K562 (cell line): ENCODE measurements around the gene ABCC5. TPM values are rescaled to one million over a fixed set of nuclear protein-coding genes. Genes with fewer than 3 reads are reported as not detected.

ENCODE experiments used
- ATAC-seq: fragments of 200-7000 bp; cut with Tn5 transposase; 3 replicates; pipeline ENCODE4 v1.9.1; 2020; ENCODE audit warnings: moderate library complexity
- BruUV-seq: library from RNA; stranded (reverse); fragments of 400-500 nt; replicated peaks from 2 replicates; lab custom pipeline; 2021; lab: Mats Ljungman, UMichigan
- CTCF ChIA-PET: fragments of 300-600 bp; formaldehyde crosslinking; extraction: SDS; loops from one replicate; lab custom pipeline; 2021; ENCODE audit warnings: low intra/inter-chr PET ratio; lab: Yijun Ruan, JAX
- POLR2A ChIA-PET: fragments of 300-600, 350-650 bp; sonication (Branson Sonifier 250); formaldehyde crosslinking; extraction: SDS; loops from one replicate; lab custom pipeline; 2021; ENCODE audit warnings: antibody characterized with exemption, inconsistent platforms; lab: Yijun Ruan, JAX
- DNase-seq, 4 experiments: peaks; one replicate each; pipeline versions ENCODE4 v3.0.0 to v3.0.0-alpha.2; 2011 to 2018; ENCODE audit warnings: low spot score in 3 of 4, mixed read lengths in 3 of 4; ENCODE audit errors: extremely low read depth in 1 of 4
- FAIRE-seq: peaks from 2 replicates; lab custom pipeline; 2011; peaks lifted over from hg19 to GRCh38; lab: Jason Lieb, UNC
- H2AFZ ChIP-seq: 2 replicates; pipeline ENCODE4 v1.6.0; 2011; ENCODE audit warnings: low read depth, low read length, control low read depth, inconsistent platforms
- H3K27ac ChIP-seq: fragments of 200-600 bp; 3 replicates; pipeline ENCODE4 v1.8.0; 2011; ENCODE audit warnings: low read depth, mild to moderate bottlenecking, control low read depth, inconsistent platforms, low read length, moderate library complexity, mixed read lengths; ENCODE audit errors: extremely low read depth
- H3K27me3 ChIP-seq, 2 experiments: fragments of 300-600 bp in 1 of 2; 2 replicates in 1 of 2; 3 replicates in 1 of 2; pipeline versions ENCODE4 v1.6.0 to v1.8.0; 2011; ENCODE audit warnings: inconsistent platforms in 2 of 2, low read length in 2 of 2, mild to moderate bottlenecking in 1 of 2, mixed read lengths in 1 of 2, moderate library complexity in 1 of 2; ENCODE audit not compliant: control insufficient read depth in 2 of 2, insufficient read depth in 2 of 2
- H3K36me3 ChIP-seq: fragments of 300-600 bp; 3 replicates; pipeline ENCODE4 v1.8.0; 2011; ENCODE audit warnings: mild to moderate bottlenecking, low read length, inconsistent platforms; ENCODE audit not compliant: control insufficient read depth, insufficient read depth
- H3K4me1 ChIP-seq, 2 experiments: fragments of 200-600 bp in 1 of 2; replicated peaks in 1 of 2; 2 replicates in 1 of 2; 3 replicates in 1 of 2; pipeline versions ENCODE4 v1.5.1 to v1.8.0; 2011; ENCODE audit warnings: inconsistent platforms in 2 of 2, low read length in 2 of 2, mild to moderate bottlenecking in 1 of 2, mixed read lengths in 1 of 2, moderate library complexity in 1 of 2; ENCODE audit not compliant: control insufficient read depth in 2 of 2, insufficient read depth in 2 of 2
- H3K4me2 ChIP-seq: 2 replicates; pipeline ENCODE4 v1.6.1; 2011; ENCODE audit warnings: low read length, control low read depth, inconsistent platforms, mixed read lengths; ENCODE audit not compliant: insufficient read depth
- H3K4me3 ChIP-seq: fragments of 200-600 bp; sonication (generic), shearing (Covaris generic); 2 replicates; pipeline ENCODE4 v1.5.1; 2016; ENCODE audit warnings: control low read depth, inconsistent platforms
- H3K79me2 ChIP-seq: fragments of 200-600 bp; 3 replicates; pipeline ENCODE4 v1.8.0; 2011; ENCODE audit warnings: low read length, inconsistent platforms; ENCODE audit not compliant: control insufficient read depth, insufficient read depth
- H3K9ac ChIP-seq, 2 experiments: 2 replicates each; pipeline versions ENCODE4 v1.6.0 to v1.6.1; 2011; ENCODE audit warnings: low read depth in 2 of 2, low read length in 2 of 2, control low read depth in 1 of 2, inconsistent platforms in 1 of 2, mild to moderate bottlenecking in 1 of 2, mixed read lengths in 1 of 2; ENCODE audit not compliant: insufficient read depth in 1 of 2
- H3K9me1 ChIP-seq: one replicate; pipeline ENCODE4 v1.6.0; 2011; ENCODE audit warnings: inconsistent platforms, mild to moderate bottlenecking, low read length, moderate library complexity; ENCODE audit not compliant: control insufficient read depth, insufficient read depth
- H3K9me3 ChIP-seq: replicated peaks from 2 replicates; pipeline ENCODE4 v1.5.1; 2011; ENCODE audit warnings: low read depth, low read length, inconsistent platforms; ENCODE audit not compliant: control insufficient read depth, insufficient read depth
- H4K20me1 ChIP-seq: replicated peaks from 2 replicates; pipeline ENCODE4 v1.6.1; 2011; ENCODE audit warnings: low read length, inconsistent platforms, mixed read lengths; ENCODE audit not compliant: control insufficient read depth, insufficient read depth
- ARHGAP35 ChIP-seq: fragments of 450-650 bp; IDR thresholded peaks from 2 replicates; pipeline ENCODE4 v1.6.1; 2018; ENCODE audit not compliant: partially characterized antibody
- ATF4 ChIP-seq: fragments of 450-650 bp; formaldehyde crosslinking; IDR thresholded peaks from 2 replicates; pipeline ENCODE4 v1.4.0; 2022; ENCODE audit warnings: mild to moderate bottlenecking, moderate library complexity
- BRCA1 ChIP-seq, 2 experiments: fragments of 450-650 bp in 1 of 2; sonication (generic) in 1 of 2; formaldehyde crosslinking in 1 of 2; IDR thresholded peaks; 2 replicates each; pipeline versions ENCODE4 v1.5.0 to v1.6.1; 2017 to 2020; ENCODE audit warnings: mild to moderate bottlenecking in 1 of 2, missing genetic modification reagents in 1 of 2
- C11orf30 ChIP-seq: fragments of 450-650 bp; IDR thresholded peaks from 2 replicates; pipeline ENCODE4 v1.6.1; 2016; ENCODE audit warnings: low read depth, mild to moderate bottlenecking
- CEBPG ChIP-seq, 3 experiments: fragments of 200-800 bp in 1 of 3; sonication (Bioruptor generic) in 1 of 3; sonication (generic) in 1 of 3; formaldehyde crosslinking in 1 of 3; IDR thresholded peaks in 2 of 3; conservative IDR thresholded peaks in 1 of 3; 2 replicates each; pipeline versions ENCODE4 v1.6.1 to v1.8.0; 2016 to 2022; ENCODE audit warnings: missing compliant biosample characterization in 2 of 3, missing genetic modification characterization in 2 of 3, mild to moderate bottlenecking in 1 of 3, missing genetic modification reagents in 1 of 3
- COPS2 ChIP-seq: fragments of 450-650 bp; conservative IDR thresholded peaks from 2 replicates; pipeline ENCODE4 v1.6.1; 2016; ENCODE audit warnings: mild to moderate bottlenecking, moderate library complexity
- ETV5 ChIP-seq: sonication (generic); formaldehyde crosslinking; IDR thresholded peaks from 2 replicates; pipeline ENCODE4 v1.4.0; 2020; ENCODE audit warnings: low read depth, mild to moderate bottlenecking, missing genetic modification reagents
- ETV6 ChIP-seq, 3 experiments: fragments of 150-350 bp in 1 of 3; sonication (generic) in 1 of 3; formaldehyde crosslinking in 1 of 3; IDR thresholded peaks; 2 replicates each; pipeline versions ENCODE4 v1.6.1 to v1.8.0; 2014 to 2022; ENCODE audit warnings: borderline replicate concordance in 2 of 3, low read depth in 2 of 3, antibody characterized with exemption in 1 of 3, low read length in 1 of 3, mild to moderate bottlenecking in 1 of 3, missing genetic modification reagents in 1 of 3
- GTF2A2 ChIP-seq: IDR thresholded peaks from 2 replicates; pipeline ENCODE4 v1.6.1; 2016; ENCODE audit warnings: mild to moderate bottlenecking, missing genetic modification characterization, missing compliant biosample characterization
- HSF4 ChIP-seq: fragments of 250-450 bp; sonication (Bioruptor Pico); IDR thresholded peaks from 2 replicates; pipeline ENCODE4 v2.1.2; 2022; ENCODE audit warnings: mild to moderate bottlenecking, moderate library complexity, borderline replicate concordance
- MECOM ChIP-seq: fragments of 250-450 bp; sonication (Bioruptor Pico); IDR thresholded peaks from 2 replicates; pipeline ENCODE4 v1.8.0; 2022; ENCODE audit warnings: inconsistent platforms
- NFE2 ChIP-seq: IDR thresholded peaks from 2 replicates; pipeline ENCODE4 v1.6.1; 2014; ENCODE audit warnings: antibody characterized with exemption, low read depth
- U2AF1 ChIP-seq: fragments of 200-400 bp; formaldehyde crosslinking; optimal IDR thresholded peaks from 2 replicates; pipeline ENCODE3; 2017; ENCODE audit warnings: mild to moderate bottlenecking, low read depth, low read length, moderate library complexity
- ZNF174 ChIP-seq: fragments of 250-450 bp; sonication (Bioruptor Pico); IDR thresholded peaks from 2 replicates; pipeline ENCODE4 v1.4.0; 2020; ENCODE audit warnings: mild to moderate bottlenecking
- ZNF316 ChIP-seq: fragments of 450-650 bp; IDR thresholded peaks from 2 replicates; pipeline ENCODE4 v1.6.1; 2016
- WGBS: fragments of 100-300 bp; shearing (Covaris generic); methylation state at CpG from one replicate; pipeline ENCODE4 v1.1.6; 2016; ENCODE audit warnings: low coverage, mixed read lengths; ENCODE audit not compliant: insufficient coverage; ENCODE audit errors: missing lambda C conversion rate; 5-methylcytosine and 5-hydroxymethylcytosine counted together
- in situ Hi-C: fragments of 300-500 bp; cut with MboI; formaldehyde crosslinking; loops from 4 replicates; pipeline ENCODE4 v1.15.0; 2018; ENCODE audit warnings: inconsistent platforms, mixed read lengths
- intact Hi-C: fragments of 100-400 bp; cut with micrococcal nuclease; formaldehyde crosslinking; loops from 2 replicates; pipeline ENCODE4 v1.14.2; 2022
- polyA plus RNA-seq, 8 experiments: library from polyadenylated mRNA; depleted of rRNA in 4 of 8; stranded (reverse) in 5 of 8; unstranded in 3 of 8; fragments of >200 nt; fragmentation: Nextera tagmentation in 2 of 8; fragmentation: Illumina TruSeq in 1 of 8; extraction: Ambion mirVana in 2 of 8; extraction: Trizol in 1 of 8; gene quantifications; 2 replicates each; pipeline versions ENCODE4 v1.2.1 to v1.2.3, GENCODE V29; 2011 to 2014; ENCODE audit warnings: inconsistent platforms in 1 of 8, missing spikeins in 1 of 8
- total RNA-seq, 7 experiments: library from RNA; depleted of rRNA in 6 of 7; stranded (reverse); fragments of >200 nt in 6 of 7; fragmentation: Illumina TruSeq in 2 of 7; extraction: Trizol in 2 of 7; gene quantifications; 2 replicates each; pipeline versions ENCODE4 v1.2.1 to v1.2.3, GENCODE V29; 2011 to 2021; ENCODE audit warnings: low replicate concordance in 1 of 7

ABCC5 gene
- total and polyA plus RNA-seq, 9 of the 15 experiments (the other 6 are each of a cell fraction or from before 2014, with no cell fraction given) = 22.0 to 53.0 (median 41.9) TPM

GRCh38 chr3:183959214-183959613 lies 58.5 kb downstream of the ABCC5 start:
- intact Hi-C loops = no loop called here
- H3K36me3 ChIP-seq = peaks cover 89% of the 10 kb centered on the region
- no peaks in the 10 kb centered on the region for H4K20me1 ChIP-seq
- POLR2A ChIA-PET = no interaction called here
- DNase-seq (peak in 3 of 4 experiments; percentile 18 to 23 (median 21)), FAIRE-seq (no peak), ATAC-seq (peak; percentile 68; the same call in 2 of the 3 replicates)
- no peaks in the 10 kb centered on the region for H3K9me1 ChIP-seq
- CTCF ChIA-PET = no interaction called here
- no peaks in the 10 kb centered on the region; a peak in 1 of 5 replicates for H3K27me3 ChIP-seq
- H3K27ac ChIP-seq = peak overlapping the region; percentile 5; the same call in 2 of the 3 replicates
- H3K4me3 ChIP-seq = no peak overlapping the region
- H3K79me2 ChIP-seq = no peaks in the 10 kb centered on the region
- H3K9ac ChIP-seq = no peak overlapping the region
- H3K4me1 ChIP-seq = no peaks in the 10 kb centered on the region; a peak in 1 of 5 replicates
- in situ Hi-C loops = no loop called here
- no TSS peak for BruUV-seq
- 69% methylated on average over 4 of the region's 4 CpGs for WGBS
- H3K9me3 ChIP-seq = peaks cover 10% of the 10 kb centered on the region
- no peak overlapping the region for H2AFZ ChIP-seq
- H3K4me2 ChIP-seq = no peak overlapping the region
- 0 out of 2 replicates have a peak, but pooled peaks have one; percentile 14 for TF ChIP-seq NFE2
- TF ChIP-seq ZNF316 = peak; percentile 35; the same call in 1 of the 2 replicates
- 0 out of 2 replicates have a peak, but pooled peaks have one; percentile 44 for TF ChIP-seq C11orf30
- no peak for TF ChIP-seq ETV5 (CRISPR knock-in tag)

- no peak for ATAC-seq
Observed at GRCh38 chr3:183958775-183959174, 58.9 kb downstream of the ABCC5 start.

More at GRCh38 chr3:183958775-183959174, 58.9 kb downstream of the ABCC5 start:
- Histone ChIP-seq H3K9me3 (peaks cover 10% of the 10 kb centered on the region), H4K20me1 (no peaks in the 10 kb centered on the region), H3K27me3 (no peaks in the 10 kb centered on the region; a peak in 1 of 5 replicates), H3K27ac (peak overlapping the region; percentile 5; the same call in 1 of the 3 replicates), H3K4me3 (no peak overlapping the region), H2AFZ (no peak overlapping the region), H3K4me1 (no peaks in the 10 kb centered on the region; a peak in 1 of 5 replicates), H3K79me2 (no peaks in the 10 kb centered on the region), H3K9me1 (no peaks in the 10 kb centered on the region), H3K9ac (no peak overlapping the region), H3K36me3 (peaks cover 86% of the 10 kb centered on the region), H3K4me2 (no peak overlapping the region)
- DNase-seq (no peak), FAIRE-seq (no peak)
- in situ Hi-C loops = no loop called here
- 88% methylated on average over 4 of the region's 4 CpGs for WGBS
- intact Hi-C loops = no loop called here
- TF ChIP-seq ETV6 (IDR thresholded peaks at IDR 0.05; ENCODE audit: borderline replicate concordance in 1 of 2, low read depth in 2 of 2, low read length in 1 of 2) (no peak), ETV6 (CRISPR knock-in tag; IDR thresholded peaks at IDR 0.05; ENCODE audit: borderline replicate concordance) (no peak), GTF2A2 (tag) (no peak), ATF4 (CRISPR knock-in tag) (no peak), HSF4 (CRISPR knock-in tag) (no peak), CEBPG (CRISPR knock-in tag; IDR thresholded peaks at IDR 0.05) (no peak), CEBPG (tag; conservative IDR thresholded peaks at IDR 0.05 in 1 of 2, IDR thresholded peaks at IDR 0.05 in 1 of 2) (no peak), COPS2 (no peak), U2AF1 (no peak), ZNF174 (CRISPR knock-in tag) (no peak), ARHGAP35 (no peak), MECOM (no peak), BRCA1 (IDR thresholded peaks at IDR 0.05) (no peak), BRCA1 (CRISPR knock-in tag; IDR thresholded peaks at IDR 0.05) (no peak)
- ChIA-PET CTCF (no interaction called here), POLR2A (no interaction called here)
- no TSS peak for BruUV-seq
